Smooth muscle cell (in vitro differentiated cells): Measurements from ENCODE around the gene RNF166. TPM values are rescaled to one million over a fixed set of nuclear protein-coding genes. Genes with fewer than 3 reads are reported as not detected.

Experiments
- DNase-seq: peaks from one replicate; lab custom pipeline; 2025; ENCODE audit not compliant: unreplicated experiment; lab: John Stamatoyannopoulos, UW
- H2AFZ ChIP-seq: fragments of 200-600 bp; sonication (generic); 2 replicates; pipeline ENCODE4 v1.6.0; 2016; ENCODE audit warnings: antibody characterized with exemption, low read depth, mild to moderate bottlenecking
- H3F3A ChIP-seq: fragments of 200-600 bp; sonication (generic); 2 replicates; pipeline ENCODE4 v1.6.0; 2017; ENCODE audit warnings: antibody characterized with exemption, low read depth
- H3K27ac ChIP-seq: fragments of 200-600 bp; sonication (generic); 2 replicates; pipeline ENCODE4 v1.5.1; 2016; ENCODE audit warnings: low read depth, mild to moderate bottlenecking
- H3K27me3 ChIP-seq: fragments of 200-600 bp; sonication (generic); 2 replicates; pipeline ENCODE4 v1.6.1; 2016; ENCODE audit warnings: low read depth, mild to moderate bottlenecking
- H3K36me3 ChIP-seq: fragments of 200-600 bp; sonication (generic); 2 replicates; pipeline ENCODE4 v1.5.1; 2016; ENCODE audit warnings: low read depth
- H3K4me1 ChIP-seq: fragments of 200-600 bp; sonication (generic); 2 replicates; pipeline ENCODE4 v1.5.1; 2016; ENCODE audit warnings: low read depth
- H3K4me2 ChIP-seq: fragments of 200-600 bp; sonication (generic); 2 replicates; pipeline ENCODE4 v1.6.0; 2016; ENCODE audit warnings: mild to moderate bottlenecking
- H3K4me3 ChIP-seq: fragments of 200-600 bp; sonication (generic); 2 replicates; pipeline ENCODE4 v1.5.1; 2016; ENCODE audit warnings: mild to moderate bottlenecking
- H3K79me2 ChIP-seq: fragments of 200-600 bp; sonication (generic); 2 replicates; pipeline ENCODE4 v1.6.0; 2016; ENCODE audit warnings: low read depth, mild to moderate bottlenecking
- H3K9ac ChIP-seq: fragments of 200-600 bp; sonication (generic); 2 replicates; pipeline ENCODE4 v1.6.0; 2016; ENCODE audit warnings: low read depth
- H3K9me3 ChIP-seq: fragments of 200-600 bp; sonication (generic); replicated peaks from 2 replicates; pipeline ENCODE4 v1.5.1; 2016; ENCODE audit warnings: low read depth
- H4K20me1 ChIP-seq: fragments of 200-600 bp; sonication (generic); 2 replicates; pipeline ENCODE4 v1.6.0; 2016; ENCODE audit warnings: low read depth
- WGBS: methylation state at CpG from one replicate; pipeline ENCODE4 v1.1.7; 2016; ENCODE audit warnings: low lambda C conversion rate; 5-methylcytosine and 5-hydroxymethylcytosine counted together
- polyA plus RNA-seq: library from polyadenylated mRNA; unstranded; fragments of >200 nt; fragmentation: Nextera tagmentation; extraction: Ambion mirVana; gene quantifications from 2 replicates; pipeline ENCODE4 v1.2.1, GENCODE V29; 2016
- total RNA-seq: library from RNA; depleted of rRNA; stranded (reverse); fragments of >200 nt; gene quantifications from 2 replicates; pipeline ENCODE4 v1.2.3, GENCODE V29; 2014
- TF ChIP-seq, protein P1 (sequence below): fragments of 200-600 bp; sonication (generic); IDR thresholded peaks from 2 replicates; pipeline ENCODE4 v1.5.1; 2017; ENCODE audit warnings: borderline replicate concordance, mild to moderate bottlenecking, antibody characterized with exemption; ENCODE audit not compliant: insufficient read depth, poor library complexity, severe bottlenecking

Gene RNF166
- total and polyA plus RNA-seq, 2 experiments from 2014 or later, result 10.1 to 17.3 TPM

DNA sequence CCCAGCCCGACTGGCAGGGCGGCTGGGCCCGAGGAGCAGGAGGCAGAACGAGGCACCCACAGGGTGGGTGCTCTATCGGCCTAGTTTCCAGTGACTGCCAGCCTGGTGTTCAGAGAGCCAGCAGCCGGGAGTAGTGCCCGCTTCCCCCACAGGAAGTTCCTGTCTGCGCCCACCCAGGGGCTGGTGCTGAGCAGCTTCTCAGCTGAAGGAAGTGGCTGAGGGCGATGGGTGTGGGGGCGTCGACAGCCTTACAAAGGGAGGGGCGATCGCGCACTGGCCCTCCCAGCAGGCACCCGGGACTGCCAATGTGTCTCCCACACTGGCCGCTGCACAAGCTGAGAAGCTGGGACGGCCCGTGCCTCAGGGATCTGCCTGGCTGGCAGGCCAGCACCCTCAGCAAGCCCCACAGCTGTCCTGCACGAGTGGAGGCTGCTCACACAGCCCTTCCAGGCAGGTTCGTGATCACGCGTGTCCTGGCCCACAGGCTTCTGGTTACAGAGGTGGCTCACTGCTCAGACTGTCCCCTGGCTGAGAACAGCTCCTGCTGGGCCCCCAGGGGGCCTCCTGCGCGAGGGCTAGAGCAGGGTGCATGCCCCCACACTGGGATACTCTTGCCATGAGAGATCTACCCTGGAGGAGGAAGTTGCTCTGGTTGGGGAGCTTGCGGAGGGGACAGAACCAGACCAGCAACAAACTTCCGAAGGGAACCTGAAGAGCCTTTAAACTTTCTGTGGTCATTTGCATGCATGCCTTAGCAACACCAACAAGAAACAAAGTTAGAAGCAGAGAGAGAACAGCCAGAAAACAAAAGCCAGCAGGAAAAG lies 2.5 kb downstream of the RNF166 start:
- H2AFZ ChIP-seq, result no peak overlapping the region
- no peak overlapping the region for H3K27ac ChIP-seq
- TF ChIP-seq, protein P1, sequence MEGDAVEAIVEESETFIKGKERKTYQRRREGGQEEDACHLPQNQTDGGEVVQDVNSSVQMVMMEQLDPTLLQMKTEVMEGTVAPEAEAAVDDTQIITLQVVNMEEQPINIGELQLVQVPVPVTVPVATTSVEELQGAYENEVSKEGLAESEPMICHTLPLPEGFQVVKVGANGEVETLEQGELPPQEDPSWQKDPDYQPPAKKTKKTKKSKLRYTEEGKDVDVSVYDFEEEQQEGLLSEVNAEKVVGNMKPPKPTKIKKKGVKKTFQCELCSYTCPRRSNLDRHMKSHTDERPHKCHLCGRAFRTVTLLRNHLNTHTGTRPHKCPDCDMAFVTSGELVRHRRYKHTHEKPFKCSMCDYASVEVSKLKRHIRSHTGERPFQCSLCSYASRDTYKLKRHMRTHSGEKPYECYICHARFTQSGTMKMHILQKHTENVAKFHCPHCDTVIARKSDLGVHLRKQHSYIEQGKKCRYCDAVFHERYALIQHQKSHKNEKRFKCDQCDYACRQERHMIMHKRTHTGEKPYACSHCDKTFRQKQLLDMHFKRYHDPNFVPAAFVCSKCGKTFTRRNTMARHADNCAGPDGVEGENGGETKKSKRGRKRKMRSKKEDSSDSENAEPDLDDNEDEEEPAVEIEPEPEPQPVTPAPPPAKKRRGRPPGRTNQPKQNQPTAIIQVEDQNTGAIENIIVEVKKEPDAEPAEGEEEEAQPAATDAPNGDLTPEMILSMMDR, result no peak
- H3F3A ChIP-seq, result no peaks in the 10 kb centered on the region
- H4K20me1 ChIP-seq, result no peaks in the 10 kb centered on the region
- 83% methylated on average over 26 of the region's 26 CpGs for WGBS
- no peaks in the 10 kb centered on the region for H3K27me3 ChIP-seq
- DNase-seq, result no peak
- H3K9ac ChIP-seq, result no peak overlapping the region
- H3K36me3 ChIP-seq, result no peaks in the 10 kb centered on the region
- H3K4me1 ChIP-seq, result peaks cover 7% of the 10 kb centered on the region
- peaks cover 25% of the 10 kb centered on the region for H3K79me2 ChIP-seq
- no peak overlapping the region for H3K4me3 ChIP-seq
- no peak overlapping the region for H3K4me2 ChIP-seq
- no peaks in the 10 kb centered on the region for H3K9me3 ChIP-seq

DNA sequence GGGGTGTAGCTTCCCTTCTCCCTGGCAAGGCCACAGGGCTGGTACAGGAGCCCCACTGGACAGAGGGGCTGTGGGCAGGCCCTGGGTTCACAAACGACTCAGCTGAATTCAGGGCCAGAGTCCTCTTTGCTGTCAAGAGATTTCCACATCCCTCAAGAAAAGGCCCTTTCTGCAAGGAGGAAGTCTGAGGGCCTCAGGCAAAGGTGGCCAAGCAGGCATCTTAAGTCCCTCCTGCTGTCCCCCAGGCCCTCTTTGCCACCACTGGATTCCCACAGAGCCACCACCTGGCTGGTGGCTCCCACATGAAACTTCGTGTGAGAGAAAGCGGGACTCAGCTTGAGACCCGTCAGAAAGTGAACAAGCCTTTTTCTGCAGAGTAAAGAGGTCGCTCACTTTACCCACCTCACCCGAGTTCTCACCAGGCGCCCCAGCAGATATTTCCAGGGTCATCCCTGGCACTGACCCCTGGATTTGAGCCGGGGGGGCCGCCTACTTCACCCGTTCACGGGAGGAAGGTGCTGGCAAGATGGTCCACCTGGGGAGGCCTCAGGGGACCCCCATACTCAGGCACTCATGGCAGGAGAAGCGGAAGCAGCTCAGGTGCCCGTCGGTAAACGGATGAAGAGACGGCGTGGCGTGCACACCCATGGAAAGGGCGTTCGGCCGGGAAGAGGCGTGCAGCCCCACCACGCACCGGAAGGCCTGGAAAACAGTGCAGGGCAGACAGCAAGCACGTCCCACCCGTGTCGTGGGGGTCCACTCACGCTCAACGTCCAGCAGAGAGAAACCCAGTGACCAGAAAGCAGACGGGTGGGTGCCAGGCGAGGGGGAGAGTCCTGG lies 3.6 kb downstream of the RNF166 start:
- Histone ChIP-seq H3K79me2 (peaks cover 23% of the 10 kb centered on the region), H3K27ac (no peak overlapping the region), H3K4me3 (no peak overlapping the region), H2AFZ (no peak overlapping the region), H3K9ac (no peak overlapping the region), H3K27me3 (no peaks in the 10 kb centered on the region), H3K9me3 (no peaks in the 10 kb centered on the region), H4K20me1 (no peaks in the 10 kb centered on the region), H3F3A (no peaks in the 10 kb centered on the region), H3K4me2 (no peak overlapping the region), H3K36me3 (no peaks in the 10 kb centered on the region), H3K4me1 (peaks cover 7% of the 10 kb centered on the region)
- TF ChIP-seq, protein P1, result no peak
- WGBS, result 97% methylated on average over 31 of the region's 31 CpGs
- DNase-seq, result no peak

DNA sequence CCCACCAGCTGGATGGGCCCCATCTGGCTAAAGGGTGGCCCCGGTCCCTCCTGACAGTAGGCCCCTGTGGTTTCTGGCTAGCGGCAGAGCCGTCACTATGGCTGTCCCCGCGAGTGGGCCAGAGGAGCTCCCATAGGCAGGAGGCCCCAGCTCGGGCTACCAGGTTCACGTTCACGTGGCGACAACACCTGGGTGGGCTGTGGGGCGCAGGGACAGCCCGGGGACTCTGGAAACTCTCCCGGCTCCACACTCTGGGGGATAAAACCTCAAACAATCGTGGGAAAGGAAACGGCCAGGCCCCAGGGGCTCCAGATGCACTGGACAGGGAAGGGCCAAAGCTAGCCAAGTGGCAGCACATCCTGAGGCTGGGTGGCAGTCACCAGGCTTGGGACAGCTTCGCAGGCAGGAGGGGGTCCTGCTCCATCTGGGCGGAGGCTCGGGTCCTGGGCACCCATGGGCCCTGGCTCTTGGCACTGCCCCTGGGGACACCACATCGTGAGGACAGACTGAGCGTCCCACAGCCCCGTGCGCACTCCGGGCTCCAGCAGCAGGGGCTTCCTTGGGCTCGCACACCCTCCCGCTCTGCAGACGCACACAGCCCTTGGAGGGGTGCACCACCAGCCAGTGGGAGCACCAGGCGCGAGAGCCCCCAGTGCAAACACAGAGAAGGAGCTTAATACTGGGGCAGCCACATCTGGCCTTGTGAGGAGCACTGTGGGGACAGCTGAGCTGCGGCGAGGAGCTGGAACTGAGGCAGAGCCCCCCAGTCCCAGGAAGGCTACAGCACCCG lies 4.4 kb downstream of the RNF166 start:
- no peaks in the 10 kb centered on the region for H3K9me3 ChIP-seq
- H3K27ac ChIP-seq, result no peak overlapping the region
- TF ChIP-seq, protein P1, result no peak
- no peaks in the 10 kb centered on the region for H4K20me1 ChIP-seq
- H3K36me3 ChIP-seq, result no peaks in the 10 kb centered on the region
- H3K79me2 ChIP-seq, result peaks cover 16% of the 10 kb centered on the region
- no peak for DNase-seq
- no peak overlapping the region for H3K9ac ChIP-seq
- no peak overlapping the region for H3K4me3 ChIP-seq
- WGBS, result 91% methylated on average over 25 of the region's 30 CpGs
- H3K4me1 ChIP-seq, result no peaks in the 10 kb centered on the region
- no peaks in the 10 kb centered on the region for H3F3A ChIP-seq
- no peak overlapping the region for H2AFZ ChIP-seq
- H3K4me2 ChIP-seq, result no peak overlapping the region
- no peaks in the 10 kb centered on the region for H3K27me3 ChIP-seq
